Keratinocyte (primary cell): Measurements from ENCODE around the gene PRR20G. TPM values are rescaled to one million over a fixed set of nuclear protein-coding genes. Genes with fewer than 3 reads are reported as not detected.

Source experiments
- DNase-seq: peaks from one replicate; pipeline ENCODE4 v3.0.0-alpha.2; 2011; ENCODE audit warnings: low read depth, missing footprints, low spot score
- FAIRE-seq: peaks from 2 replicates; lab custom pipeline; 2011; peaks lifted over from hg19 to GRCh38; lab: Jason Lieb, UNC
- H2AFZ ChIP-seq: 2 replicates; pipeline ENCODE4 v1.6.0; 2012; ENCODE audit warnings: low read length, control low read depth, inconsistent platforms; ENCODE audit not compliant: control insufficient read depth
- H3K27ac ChIP-seq: 2 replicates; pipeline ENCODE4 v1.5.1; 2011; ENCODE audit warnings: low read length; ENCODE audit not compliant: control insufficient read depth, insufficient read depth
- H3K27me3 ChIP-seq: 3 replicates; pipeline ENCODE4 v1.6.0; 2011; ENCODE audit warnings: low read length; ENCODE audit not compliant: control insufficient read depth, insufficient read depth; ENCODE audit errors: extremely low read depth
- H3K36me3 ChIP-seq, 2 experiments: 2 replicates in 1 of 2; 3 replicates in 1 of 2; pipeline ENCODE4 v1.5.1; 2011; ENCODE audit warnings: low read length in 2 of 2, mild to moderate bottlenecking in 1 of 2; ENCODE audit not compliant: control insufficient read depth in 2 of 2, insufficient read depth in 2 of 2; ENCODE audit errors: extremely low read depth in 1 of 2
- H3K4me1 ChIP-seq: 3 replicates; pipeline ENCODE4 v1.5.1; 2011; ENCODE audit warnings: low read length; ENCODE audit not compliant: control insufficient read depth, insufficient read depth; ENCODE audit errors: extremely low read depth
- H3K4me2 ChIP-seq: 3 replicates; pipeline ENCODE4 v1.6.0; 2011; ENCODE audit warnings: low read depth, low read length; ENCODE audit not compliant: control insufficient read depth, insufficient read depth; ENCODE audit errors: extremely low read depth
- H3K4me3 ChIP-seq, 3 experiments: fragments of 200-600 bp in 1 of 3; sonication (generic) in 1 of 3; 2 replicates in 2 of 3; 3 replicates in 1 of 3; pipeline ENCODE4 v1.5.1; 2011 to 2016; ENCODE audit warnings: low read length in 3 of 3, mild to moderate bottlenecking in 3 of 3, control low read depth in 2 of 3, inconsistent platforms in 1 of 3, low read depth in 1 of 3, mixed read lengths in 1 of 3, mixed run types in 1 of 3, moderate library complexity in 1 of 3; ENCODE audit not compliant: control insufficient read depth in 2 of 3, insufficient read depth in 2 of 3; ENCODE audit errors: extremely low read depth in 1 of 3
- H3K79me2 ChIP-seq: 2 replicates; pipeline ENCODE4 v1.6.0; 2012; ENCODE audit warnings: low read length; ENCODE audit not compliant: control insufficient read depth, insufficient read depth
- H3K9ac ChIP-seq: 3 replicates; pipeline ENCODE4 v1.6.0; 2011; ENCODE audit warnings: low read length; ENCODE audit not compliant: control insufficient read depth, insufficient read depth; ENCODE audit errors: extremely low read depth
- H3K9me1 ChIP-seq: 3 replicates; pipeline ENCODE4 v1.6.0; 2011; ENCODE audit warnings: low read length; ENCODE audit not compliant: control insufficient read depth, insufficient read depth; ENCODE audit errors: extremely low read depth
- H3K9me3 ChIP-seq: 2 replicates; pipeline ENCODE4 v1.5.1; 2012; ENCODE audit warnings: low read depth, low read length; ENCODE audit not compliant: control insufficient read depth
- H4K20me1 ChIP-seq: 3 replicates; pipeline ENCODE4 v1.6.0; 2011; ENCODE audit warnings: low read length; ENCODE audit not compliant: control insufficient read depth, insufficient read depth; ENCODE audit errors: extremely low read depth
- CTCF ChIP-seq, 3 experiments: IDR thresholded peaks in 1 of 3; conservative IDR thresholded peaks in 1 of 3; optimal IDR thresholded peaks in 1 of 3; 2 replicates in 2 of 3; 3 replicates in 1 of 3; pipeline versions ENCODE3 to v1.5.1; 2011; ENCODE audit warnings: low read length in 3 of 3, mild to moderate bottlenecking in 3 of 3, moderate library complexity in 2 of 3, control low read depth in 1 of 3, inconsistent platforms in 1 of 3; ENCODE audit not compliant: insufficient read depth in 2 of 3; ENCODE audit errors: extremely low read depth in 1 of 3
- EZH2 ChIP-seq: IDR thresholded peaks from one replicate; pipeline ENCODE4 v1.6.1; 2012; ENCODE audit warnings: inconsistent platforms, mild to moderate bottlenecking, low read length, moderate library complexity
- dilution Hi-C: fragments of 300-500 bp; cut with MboI; formaldehyde crosslinking; loops from one replicate; pipeline ENCODE4 v1.7.0; 2020; ENCODE audit warnings: low sequenced_read_pairs; ENCODE audit not compliant: extremely low pct_ligation_motif_present
- polyA plus RNA-seq, 5 experiments: library from polyadenylated mRNA; depleted of rRNA in 3 of 5; stranded (reverse) in 3 of 5; stranded (forward) in 1 of 5; unstranded in 1 of 5; fragments of >200 nt; gene quantifications; 1 replicate in 1 of 5; 2 replicates in 3 of 5; 3 replicates in 1 of 5; pipeline versions ENCODE4 v1.2.1 to v1.2.3, GENCODE V29; 2011 to 2012; ENCODE audit warnings: missing spikeins in 2 of 5, low read depth in 1 of 5, low replicate concordance in 1 of 5

Gene PRR20G
- polyA plus RNA-seq, 1 donor (not counting 4 experiments of a cell fraction or from before 2014, with no cell fraction given), result not detected

- no peak for TF ChIP-seq EZH2
- no peak for TF ChIP-seq CTCF (optimal IDR thresholded peaks at IDR 0.05 in 1 of 3, IDR thresholded peaks at IDR 0.05 in 1 of 3, conservative IDR thresholded peaks at IDR 0.05 in 1 of 3; ENCODE audit: extremely low read depth in 1 of 3, insufficient read depth in 2 of 3, low read length in 3 of 3)
Observed at GRCh38 chr3:127254033-127254644, 33.7 kb downstream of the PRR20G start.

GRCh38 chr3:127253491-127253890, 34.4 kb downstream of the PRR20G start:
- no peak for TF ChIP-seq EZH2
- no peak for TF ChIP-seq CTCF (optimal IDR thresholded peaks at IDR 0.05 in 1 of 3, IDR thresholded peaks at IDR 0.05 in 1 of 3, conservative IDR thresholded peaks at IDR 0.05 in 1 of 3; ENCODE audit: extremely low read depth in 1 of 3, insufficient read depth in 2 of 3, low read length in 3 of 3)
- H3K36me3 ChIP-seq, result no peaks in the 10 kb centered on the region
- H2AFZ ChIP-seq, result no peak overlapping the region
- DNase-seq, result no peak
- H3K27me3 ChIP-seq, result no peaks in the 10 kb centered on the region
- H3K4me2 ChIP-seq, result no peak overlapping the region
- H3K9ac ChIP-seq, result no peak overlapping the region
- no peaks in the 10 kb centered on the region for H3K79me2 ChIP-seq
- dilution Hi-C loops, result no loop called here
- H3K9me3 ChIP-seq, result no peaks in the 10 kb centered on the region
- H3K4me3 ChIP-seq, result no peak overlapping the region
- H4K20me1 ChIP-seq, result no peaks in the 10 kb centered on the region
- H3K9me1 ChIP-seq, result no peaks in the 10 kb centered on the region
- no peak for FAIRE-seq
- H3K27ac ChIP-seq, result no peak overlapping the region
- no peaks in the 10 kb centered on the region for H3K4me1 ChIP-seq

More at GRCh38 chr3:127254033-127254644, 33.7 kb downstream of the PRR20G start:
- Histone ChIP-seq H3K27me3 (no peaks in the 10 kb centered on the region), H3K9me1 (no peaks in the 10 kb centered on the region), H3K4me1 (no peaks in the 10 kb centered on the region), H4K20me1 (no peaks in the 10 kb centered on the region), H3K4me3 (no peak overlapping the region), H2AFZ (no peak overlapping the region), H3K79me2 (no peaks in the 10 kb centered on the region), H3K4me2 (no peak overlapping the region), H3K9me3 (no peaks in the 10 kb centered on the region), H3K36me3 (no peaks in the 10 kb centered on the region), H3K27ac (no peak overlapping the region), H3K9ac (no peak overlapping the region)
- dilution Hi-C loops, result no loop called here
- DNase-seq, result no peak
- FAIRE-seq, result no peak
